ENCODE results near the gene PHF13.
"Not testable (repeated sequence)": the region's sequence is repeated elsewhere in the genome, so short reads cannot be mapped to it uniquely, and the experiment has no call there.

Gene PHF13

GRCh38 chr1:6587261-6588005 is 26.1 kb upstream of the PHF13 start:
- no peak for DNase-seq (ENCODE audit: low read depth in 2 of 2)

DNA sequence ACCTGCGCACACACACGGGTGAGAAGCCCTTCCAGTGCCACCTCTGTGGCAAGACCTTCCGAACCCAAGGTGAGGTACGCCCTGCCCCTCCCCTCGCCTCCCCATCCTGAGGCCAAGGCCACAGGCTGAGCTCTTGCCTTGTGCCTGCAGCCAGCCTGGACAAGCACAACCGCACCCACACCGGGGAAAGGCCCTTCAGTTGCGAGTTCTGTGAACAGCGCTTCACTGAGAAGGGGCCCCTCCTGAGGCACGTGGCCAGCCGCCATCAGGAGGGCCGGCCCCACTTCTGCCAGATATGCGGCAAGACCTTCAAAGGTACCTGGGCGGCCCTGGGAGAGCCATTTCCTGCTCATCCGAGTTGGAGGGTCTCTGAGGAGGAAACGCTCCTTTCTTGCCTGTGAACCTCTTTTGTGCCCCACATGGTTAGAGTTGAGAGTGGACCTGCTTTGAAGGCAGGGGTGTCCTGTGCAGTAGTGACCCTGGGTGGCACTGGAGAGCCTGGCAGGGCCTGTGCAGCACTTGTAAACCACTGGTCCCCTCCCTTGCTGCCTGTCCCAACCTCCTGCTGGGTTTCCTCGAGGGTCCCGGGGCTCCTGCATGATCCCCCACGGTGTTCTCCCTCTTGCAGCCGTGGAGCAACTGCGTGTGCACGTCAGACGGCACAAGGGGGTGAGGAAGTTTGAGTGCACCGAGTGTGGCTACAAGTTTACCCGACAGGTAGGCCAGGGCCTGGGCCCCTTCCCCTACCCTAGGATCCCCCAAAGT is 25.2 kb upstream of the PHF13 start:
- DNase-seq (ENCODE audit: low read depth in 2 of 2) = no peak

- DNase-seq (ENCODE audit: low read depth in 2 of 2) = no peak
Measured at GRCh38 chr1:6588893-6589520, 24.5 kb upstream of the PHF13 start.

GRCh38 chr1:6590046-6590445 is 23.5 kb upstream of the PHF13 start:
- DNase-seq (ENCODE audit: low read depth in 2 of 2) = no peak

DNA sequence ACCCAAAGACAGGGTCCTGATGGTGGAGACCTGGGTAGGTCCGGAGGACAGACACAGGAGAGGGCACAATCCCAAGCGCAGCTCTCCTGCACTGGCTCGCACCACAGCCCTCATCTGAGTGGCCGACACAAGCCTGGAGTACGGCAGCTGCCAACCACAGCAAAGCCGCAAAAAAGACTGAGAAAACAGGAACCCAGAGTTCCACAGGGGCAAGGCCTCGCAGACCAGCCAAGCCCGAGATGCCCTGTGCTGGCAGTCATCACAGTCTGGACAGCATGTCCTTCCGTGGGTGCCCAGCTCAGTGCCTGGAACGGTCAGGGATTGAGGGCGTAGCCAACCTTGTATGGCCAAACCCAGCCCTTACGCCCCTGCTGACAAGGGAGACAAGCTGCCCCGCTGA is 22.3 kb upstream of the PHF13 start:
- DNase-seq (ENCODE audit: low read depth in 2 of 2) = no peak

DNA sequence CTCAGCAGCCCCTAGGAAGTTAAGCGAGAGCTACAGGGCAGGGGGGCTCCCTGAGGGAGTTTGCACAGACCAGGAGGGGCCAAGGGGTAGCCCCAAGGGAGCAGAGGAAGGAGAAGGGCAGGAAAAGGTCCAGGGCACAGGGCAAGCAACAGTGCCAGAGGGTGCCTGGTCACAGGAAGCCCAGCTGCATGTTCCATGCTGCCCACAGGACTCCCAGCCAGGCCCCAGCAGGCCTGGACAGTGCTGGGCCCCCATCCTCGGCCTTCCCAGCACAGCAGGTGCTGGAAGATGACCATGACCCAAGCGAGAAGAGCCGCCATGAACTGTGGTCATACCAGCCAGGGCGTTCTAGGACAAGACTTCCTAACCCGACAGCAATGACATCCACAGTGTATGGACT is 21.9 kb upstream of the PHF13 start:
- no peak for DNase-seq (ENCODE audit: low read depth in 2 of 2)

DNA sequence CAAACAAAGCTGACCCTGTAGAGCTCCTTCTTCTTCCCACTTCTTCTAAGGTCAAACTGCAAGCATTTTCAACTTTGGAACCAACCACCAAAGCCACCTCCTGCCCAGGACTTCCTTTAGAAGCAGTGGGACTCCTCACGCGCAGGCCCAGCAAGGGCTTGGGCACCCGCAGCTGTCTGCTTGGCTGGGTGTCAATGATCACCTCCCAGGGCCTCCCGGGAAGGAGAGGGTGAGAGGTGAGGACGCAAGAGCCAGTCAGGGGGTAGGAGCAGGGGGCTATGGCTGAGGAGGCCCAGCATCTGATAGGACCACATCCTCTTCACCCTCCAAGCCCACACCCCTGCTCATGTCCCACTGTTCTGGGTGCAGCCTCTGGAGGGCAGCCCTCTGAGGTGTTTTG is 21.1 kb upstream of the PHF13 start:
- DNase-seq (ENCODE audit: low read depth in 2 of 2) = no peak

- DNase-seq (ENCODE audit: low read depth in 2 of 2) = no peak
Measured at GRCh38 chr1:6592865-6593593, 20.5 kb upstream of the PHF13 start.

GRCh38 chr1:6593810-6594209 is 19.7 kb upstream of the PHF13 start:
- no peak for DNase-seq (ENCODE audit: low read depth in 2 of 2)

DNA sequence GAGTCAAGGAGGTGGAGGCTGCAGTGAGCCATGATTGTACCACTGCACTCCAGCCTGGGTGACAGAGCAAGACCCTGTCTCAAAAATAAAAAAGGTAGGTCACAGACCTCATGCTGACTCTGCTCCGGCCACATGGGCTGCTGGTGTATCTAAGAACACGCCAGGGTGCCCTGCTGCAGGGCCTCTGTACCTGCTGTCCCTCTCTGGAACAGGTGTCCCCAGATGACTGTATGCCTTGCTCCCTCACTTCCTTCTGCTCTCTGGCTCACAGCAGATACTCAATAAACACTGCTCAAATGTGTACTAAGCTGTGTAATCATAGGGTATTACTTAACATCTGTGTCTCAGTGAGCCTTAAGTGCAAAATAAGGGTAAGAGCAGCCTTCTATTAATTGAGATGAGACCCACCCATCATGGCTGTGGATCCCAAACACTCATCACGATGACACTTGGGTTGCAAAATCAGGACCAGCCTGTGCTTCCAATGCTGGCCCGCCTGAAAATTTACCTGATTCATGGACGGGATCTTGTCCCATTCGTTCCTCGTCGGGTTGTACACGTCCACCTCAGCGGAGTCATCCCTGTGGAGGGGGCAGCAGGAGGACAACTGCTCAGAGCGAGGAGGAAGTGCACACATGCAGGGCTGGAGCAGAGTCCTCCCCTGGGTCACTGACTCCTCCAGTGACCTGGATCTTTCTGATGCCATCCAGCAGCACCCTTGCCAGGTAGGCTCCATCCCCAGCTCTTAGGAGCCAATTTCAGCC is 18.4 kb upstream of the PHF13 start:
- DNase-seq (ENCODE audit: low read depth in 2 of 2) = no peak

- no peak for DNase-seq (ENCODE audit: low read depth in 2 of 2)
Measured at GRCh38 chr1:6596351-6596750, 17.2 kb upstream of the PHF13 start.

DNA sequence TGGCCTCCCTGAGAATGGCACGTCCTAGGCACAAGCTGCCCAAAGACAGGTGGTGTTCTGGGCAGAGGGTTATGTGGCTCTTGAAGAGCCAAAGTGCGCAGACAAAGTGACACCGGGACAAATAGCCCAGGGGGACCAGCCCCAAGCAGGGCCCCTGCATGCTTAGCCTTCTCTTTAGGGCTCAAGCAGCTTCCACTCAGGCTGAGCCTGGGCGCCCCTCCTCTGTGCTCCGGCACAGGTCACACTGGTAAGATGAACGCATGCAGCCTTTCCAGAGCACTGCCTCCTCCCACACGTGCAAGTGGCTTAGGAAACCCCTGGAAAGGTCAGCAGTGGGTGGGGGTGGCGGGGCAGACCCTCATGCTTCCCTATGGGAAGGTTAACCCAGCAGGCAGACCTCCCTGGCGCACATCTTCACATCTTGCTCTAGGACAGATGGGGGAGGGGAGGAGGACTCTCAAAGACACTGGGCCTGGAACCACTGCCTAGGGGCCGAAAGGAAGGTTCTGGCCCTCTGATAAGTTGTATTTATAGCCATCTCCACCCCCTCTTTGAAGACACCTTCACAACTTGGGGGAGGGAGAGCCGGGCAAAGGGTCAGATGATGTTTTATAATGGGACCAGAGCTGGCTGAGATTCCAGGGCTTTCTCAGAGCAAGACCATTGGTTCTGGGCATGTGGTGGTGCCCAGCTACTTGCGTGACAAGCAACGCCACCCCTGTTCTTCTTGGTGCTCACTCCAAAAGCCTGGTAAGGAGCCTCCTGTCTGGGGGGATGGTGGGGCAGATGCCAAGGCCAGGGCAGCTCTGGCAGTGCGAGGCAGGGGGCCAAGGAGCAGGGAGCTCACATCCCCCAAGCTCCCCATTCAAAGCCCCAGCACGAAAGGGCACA is 16.4 kb upstream of the PHF13 start:
- no peak for DNase-seq (ENCODE audit: low read depth in 2 of 2)

- DNase-seq (ENCODE audit: low read depth in 2 of 2) = no peak
Measured at GRCh38 chr1:6597777-6598131, 15.8 kb upstream of the PHF13 start.

- no peak for DNase-seq (ENCODE audit: low read depth in 2 of 2)
Measured at GRCh38 chr1:6599141-6599975, 14.2 kb upstream of the PHF13 start.

GRCh38 chr1:6599991-6600390 is 13.5 kb upstream of the PHF13 start:
- DNase-seq (ENCODE audit: low read depth in 2 of 2) = not testable (repeated sequence)

- DNase-seq (ENCODE audit: low read depth in 2 of 2) = no peak
Measured at GRCh38 chr1:6600410-6601048, 13.0 kb upstream of the PHF13 start.

GRCh38 chr1:6601049-6601922 is 12.2 kb upstream of the PHF13 start:
- peak; percentile 58 to 69 for DNase-seq (ENCODE audit: low read depth in 2 of 2)
